ENCODE results near the gene KLHL40. TPM values are rescaled to one million over a fixed set of nuclear protein-coding genes. Genes with fewer than 3 reads are reported as not detected.

The KLHL40 gene
- total RNA-seq, 1 donor from 2014 or later = 13.4 TPM

Other genes with a start within 250 kb of the KLHL40 start
- gene VIPR1, start 182.9 kb upstream of the KLHL40 start, total RNA-seq = 10.1 TPM
- 31.2 TPM for gene SEC22C, start 103.6 kb upstream of the KLHL40 start, total RNA-seq
- 20.6 TPM for gene SS18L2, start 94.7 kb upstream of the KLHL40 start, total RNA-seq
- gene NKTR, start 84.9 kb upstream of the KLHL40 start, total RNA-seq = 183 TPM
- 13.3 TPM for gene ZBTB47, start 31.8 kb upstream of the KLHL40 start, total RNA-seq
- 3.9 TPM for gene HHATL, start 17.3 kb downstream of the KLHL40 start, total RNA-seq
- 0.69 TPM for gene CCDC13, start 87.7 kb downstream of the KLHL40 start, total RNA-seq
- gene HIGD1A, start 119.0 kb downstream of the KLHL40 start, total RNA-seq = 88.2 TPM
- gene ACKR2, start 123.9 kb downstream of the KLHL40 start, total RNA-seq = 1.6 TPM
- gene CYP8B1, start 190.3 kb downstream of the KLHL40 start, total RNA-seq = not detected
- gene ZNF662, start 220.6 kb downstream of the KLHL40 start, total RNA-seq = 12.1 TPM